OCI-M2 (cell line): ENCODE measurements around the gene GPATCH4.
"Not testable (repeated sequence)": the region's sequence is repeated elsewhere in the genome, so short reads cannot be mapped to it uniquely, and the experiment has no call there.

Experiments
- DNase-seq: peaks from one replicate; lab custom pipeline; 2025; ENCODE audit not compliant: unreplicated experiment; lab: John Stamatoyannopoulos, UW

Gene GPATCH4

GRCh38 chr1:156601122-156601830 is at the start of gene GPATCH4:
Gene GPATCH4 (minus strand): TSS chr1:156601479.
- no peak for DNase-seq

DNA sequence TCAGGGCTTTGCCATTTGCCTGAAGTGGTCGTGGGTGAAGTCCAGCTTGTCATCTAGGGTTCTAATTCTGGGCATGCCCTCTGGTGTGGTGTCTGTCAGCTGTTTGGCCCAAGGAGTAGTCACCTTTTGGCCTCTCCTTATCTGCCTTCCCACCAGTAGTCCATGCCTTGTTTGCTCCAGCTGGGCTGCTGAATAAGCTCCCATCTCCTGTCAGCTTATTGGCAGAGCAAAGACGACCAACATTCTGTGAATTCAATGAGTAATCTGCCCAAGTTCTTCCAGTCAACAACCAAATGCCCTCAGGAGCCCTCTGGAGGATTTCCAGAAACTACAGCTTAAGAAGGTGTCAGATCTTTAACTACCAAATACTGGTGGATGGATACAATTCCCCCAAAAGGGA is 47.7 kb upstream of the GPATCH4 start:
- no peak for DNase-seq

GRCh38 chr1:156648496-156648895 is 47.2 kb upstream of the GPATCH4 start:
- DNase-seq, result no peak

DNA sequence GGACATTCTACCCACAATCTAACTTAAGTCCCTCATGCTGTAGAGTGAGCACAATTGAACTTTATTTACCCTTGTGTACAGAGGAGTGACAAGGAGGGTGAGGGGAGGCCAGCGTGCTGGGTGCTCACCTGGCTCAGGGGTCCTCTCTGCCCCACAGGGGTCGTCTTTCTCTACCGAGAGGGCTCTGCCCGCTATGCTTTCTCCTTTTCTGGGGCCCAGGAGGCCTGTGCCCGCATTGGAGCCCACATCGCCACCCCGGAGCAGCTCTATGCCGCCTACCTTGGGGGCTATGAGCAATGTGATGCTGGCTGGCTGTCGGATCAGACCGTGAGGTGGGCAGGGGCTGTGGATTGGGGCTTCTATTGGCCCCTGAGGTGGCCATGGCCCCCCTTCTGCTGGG is 46.1 kb upstream of the GPATCH4 start:
- no peak for DNase-seq

- no peak for DNase-seq
Measured at GRCh38 chr1:156646738-156647211, 45.5 kb upstream of the GPATCH4 start.

- no peak for DNase-seq
Measured at GRCh38 chr1:156645666-156646065, 44.4 kb upstream of the GPATCH4 start.

DNA sequence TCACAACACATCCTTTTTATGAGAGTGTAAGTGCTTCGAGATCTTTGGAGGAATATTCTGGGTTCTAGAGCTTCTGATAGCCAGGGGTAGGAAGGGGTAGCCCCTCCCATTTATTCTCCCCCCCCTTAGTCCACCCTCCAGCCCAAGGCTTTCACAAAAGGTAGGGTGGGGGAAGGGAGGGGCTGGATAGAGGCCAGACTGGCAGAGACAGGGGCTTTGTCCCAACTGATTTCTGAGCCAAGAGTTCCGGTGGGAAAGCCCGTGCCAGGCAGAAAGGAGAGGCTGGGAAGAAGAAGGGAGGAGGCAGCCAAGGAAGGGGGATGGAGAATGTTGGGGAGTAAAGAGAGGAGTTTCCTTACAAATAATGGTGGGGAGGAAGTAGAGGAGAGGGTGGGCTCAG is 43.8 kb upstream of the GPATCH4 start:
- DNase-seq, result no peak

GRCh38 chr1:156644640-156645039 is 43.4 kb upstream of the GPATCH4 start:
- no peak for DNase-seq

DNA sequence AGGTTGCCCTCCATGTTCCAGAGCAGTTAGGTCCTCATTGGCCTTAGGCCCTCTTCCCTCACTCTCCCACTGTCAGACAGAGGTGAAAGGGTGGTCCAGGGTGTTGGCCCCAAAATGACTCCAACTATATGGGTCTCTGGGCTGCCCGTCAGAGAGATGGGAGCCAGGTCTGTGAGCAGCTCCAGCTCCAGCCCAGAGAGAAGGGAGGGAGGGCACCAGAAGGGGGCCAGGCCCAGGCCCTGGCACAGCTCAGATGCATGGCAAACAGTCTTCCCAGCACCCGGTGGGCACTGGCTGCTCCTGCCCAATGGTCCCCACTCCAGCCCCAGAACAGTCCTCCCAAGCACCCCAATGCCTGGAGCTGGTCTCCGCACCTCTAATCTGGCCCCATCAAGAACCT is 42.9 kb upstream of the GPATCH4 start:
- no peak for DNase-seq

GRCh38 chr1:156643778-156644092 is 42.5 kb upstream of the GPATCH4 start:
- no peak for DNase-seq

DNA sequence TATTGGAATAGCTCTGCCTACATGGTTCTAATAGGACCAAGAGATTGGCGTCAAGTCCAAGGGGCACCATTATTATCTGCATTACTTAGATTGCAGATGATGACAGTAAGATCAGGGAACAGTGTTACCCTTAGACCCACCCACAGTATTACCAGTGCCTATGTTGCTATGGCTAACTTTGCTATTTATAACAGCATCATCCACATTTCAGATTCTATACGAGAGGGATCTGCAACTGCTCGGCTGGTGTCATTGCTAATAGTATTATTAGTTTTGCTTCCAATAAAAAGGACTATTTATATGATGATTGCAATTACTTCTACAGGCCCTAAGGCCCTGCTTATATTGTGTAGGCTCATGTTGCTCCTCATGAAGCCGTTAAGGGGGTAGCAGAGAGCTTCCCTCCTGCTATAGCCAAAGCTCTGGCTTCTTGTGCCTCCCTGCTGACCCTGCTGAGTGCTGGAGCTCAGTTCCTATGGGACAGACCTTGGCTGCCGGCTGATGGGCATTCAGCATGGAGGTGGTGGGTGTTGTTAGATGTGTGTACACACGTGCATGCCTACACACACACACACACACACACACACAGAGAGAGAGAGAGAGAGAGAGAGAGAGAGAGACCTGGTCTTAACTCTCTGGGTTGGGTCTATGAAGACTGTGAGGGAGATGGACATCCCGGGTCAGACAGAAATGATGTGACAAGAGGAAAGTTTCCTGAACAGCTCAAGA is 41.9 kb upstream of the GPATCH4 start:
- no peak for DNase-seq

- DNase-seq, result no peak
Measured at GRCh38 chr1:156642265-156643048, 41.2 kb upstream of the GPATCH4 start.

DNA sequence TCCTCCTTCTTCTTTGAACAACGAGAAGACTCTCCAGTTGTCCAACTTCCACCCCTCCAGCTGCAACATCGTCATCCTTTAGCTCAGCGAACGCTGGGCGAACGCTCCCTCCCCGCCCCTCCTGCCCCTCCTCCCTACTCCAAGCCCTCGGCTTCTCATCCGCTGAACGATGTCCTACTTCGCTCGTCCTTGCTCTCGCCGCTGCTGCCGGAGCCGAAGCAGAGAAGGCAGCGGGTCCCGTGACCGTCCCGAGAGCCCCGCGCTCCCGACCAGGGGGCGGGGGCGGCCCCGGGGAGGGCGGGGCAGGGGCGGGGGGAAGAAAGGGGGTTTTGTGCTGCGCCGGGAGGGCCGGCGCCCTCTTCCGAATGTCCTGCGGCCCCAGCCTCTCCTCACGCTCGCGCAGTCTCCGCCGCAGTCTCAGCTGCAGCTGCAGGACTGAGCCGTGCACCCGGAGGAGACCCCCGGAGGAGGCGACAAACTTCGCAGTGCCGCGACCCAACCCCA is 40.5 kb upstream of the GPATCH4 start, which contains the start of gene BCAN:
Gene BCAN (plus strand): TSS at position 357 of the 504 bp plus-strand sequence. CDS start 3,938 bp downstream, outside the sequence.
- no peak for DNase-seq

DNA sequence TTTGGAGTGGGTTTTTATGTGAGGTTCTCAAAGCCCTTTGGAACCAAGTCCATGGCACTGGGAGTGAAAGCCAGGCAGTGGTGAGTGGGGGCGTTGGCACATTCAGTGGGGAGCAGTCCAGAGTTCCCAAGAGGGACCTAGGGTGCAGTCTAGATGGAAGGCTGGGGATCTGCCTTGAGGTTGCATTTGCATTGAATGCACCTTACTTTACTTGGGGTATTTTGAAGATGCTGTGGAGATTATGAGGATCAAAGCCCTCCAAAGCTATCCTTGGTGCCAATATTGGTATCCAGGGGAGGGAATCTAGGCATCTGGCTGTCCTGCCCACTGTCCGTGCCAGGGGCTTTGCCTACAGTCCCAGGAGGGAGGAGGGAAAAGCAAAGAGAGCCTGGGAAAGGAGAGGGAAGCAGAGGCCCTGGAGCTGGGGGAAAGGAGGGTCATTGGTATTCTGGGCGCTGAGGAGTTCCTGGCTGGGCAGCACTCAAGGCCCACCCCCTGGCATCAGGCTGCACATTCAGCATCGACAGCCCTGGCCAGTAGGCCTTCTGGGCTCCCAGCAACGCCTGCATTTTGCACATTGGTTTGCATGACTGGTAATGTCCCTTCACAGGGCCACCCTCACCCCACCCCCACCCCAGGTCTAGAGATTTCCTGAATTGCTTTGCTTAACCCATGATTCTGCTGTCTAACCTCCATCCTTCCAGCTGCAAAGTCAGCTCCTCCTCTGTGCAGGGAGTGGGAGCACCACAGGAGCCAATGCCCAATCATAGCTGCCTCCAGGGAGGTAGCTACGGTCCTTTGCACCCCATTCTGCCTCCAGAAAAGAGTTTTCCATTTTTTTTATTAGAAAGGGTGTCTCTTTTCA is 39.8 kb upstream of the GPATCH4 start:
- no peak for DNase-seq

DNA sequence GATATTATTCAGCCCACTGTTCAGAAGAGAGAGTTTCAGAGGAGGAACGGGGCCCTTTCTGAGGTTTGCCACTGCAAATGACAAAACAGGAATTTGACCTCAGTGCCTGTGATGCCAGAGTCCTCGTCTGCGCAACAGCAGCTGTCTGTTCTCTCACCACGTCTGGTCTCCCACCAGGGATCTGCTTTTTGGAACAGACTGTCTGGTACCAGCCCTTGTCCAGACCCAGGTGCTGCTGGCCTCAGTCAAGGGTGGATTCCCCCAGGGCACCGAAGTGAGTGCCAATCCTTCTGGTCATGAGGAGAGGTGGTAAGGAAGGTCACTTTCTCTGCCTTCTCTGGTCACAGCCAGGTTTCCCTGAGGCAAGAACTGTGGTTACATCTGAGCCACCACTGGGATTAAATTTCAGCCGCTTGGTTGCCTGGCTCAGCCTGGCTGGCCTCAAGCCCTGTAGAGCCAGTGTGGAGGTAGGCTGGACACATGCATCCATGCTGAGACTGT is 38.4 kb upstream of the GPATCH4 start:
- DNase-seq, result no peak

GRCh38 chr1:156638189-156638985 is 37.1 kb upstream of the GPATCH4 start:
- no peak for DNase-seq

- DNase-seq, result no peak
Measured at GRCh38 chr1:156632355-156632754, 31.1 kb upstream of the GPATCH4 start.

- not testable (repeated sequence) for DNase-seq
Measured at GRCh38 chr1:156631152-156631551, 29.9 kb upstream of the GPATCH4 start.

GRCh38 chr1:156629823-156630449 is 28.7 kb upstream of the GPATCH4 start:
- no peak for DNase-seq
